Fibroblast of skin of back (primary cell): ENCODE data around the gene CUZD1.

ENCODE experiments used
- DNase-seq: peaks from one replicate; pipeline ENCODE4 v3.0.0-alpha.2; 2013

The CUZD1 gene

GRCh38 chr10:122812751-122813150 lies 32.9 kb downstream of the CUZD1 start:
- no peak for DNase-seq

- DNase-seq = no peak
These were observed 43.4 kb downstream of the CUZD1 start for GRCh38 chr10:122802282-122802681.

GRCh38 chr10:122798704-122799231 lies 46.9 kb downstream of the CUZD1 start:
- no peak for DNase-seq

- DNase-seq = no peak
These were observed 48.9 kb downstream of the CUZD1 start for GRCh38 chr10:122796796-122797195.

GRCh38 chr10:122795924-122796323 lies 49.7 kb downstream of the CUZD1 start:
- DNase-seq = no peak

GRCh38 chr10:122786269-122786668 lies 59.4 kb downstream of the CUZD1 start:
- peak; percentile 41 for DNase-seq

- DNase-seq = no peak
These were observed 62.7 kb downstream of the CUZD1 start for GRCh38 chr10:122782911-122783310.
